Activated CD8-positive, alpha-beta memory T cell treated with anti-CD3 and anti-CD28 coated beads, Interleukin-2, amount 50 U/mL, for 24 hours (primary cell): ENCODE measurements around the gene AMPH.
"Not testable (repeated sequence)": the region's sequence is repeated elsewhere in the genome, so short reads cannot be mapped to it uniquely, and the experiment has no call there.

Experiments used
- DNase-seq: peaks from one replicate; pipeline ENCODE4 v3.0.0-alpha.2; 2020; ENCODE audit errors: extremely low read depth

Gene AMPH

DNA sequence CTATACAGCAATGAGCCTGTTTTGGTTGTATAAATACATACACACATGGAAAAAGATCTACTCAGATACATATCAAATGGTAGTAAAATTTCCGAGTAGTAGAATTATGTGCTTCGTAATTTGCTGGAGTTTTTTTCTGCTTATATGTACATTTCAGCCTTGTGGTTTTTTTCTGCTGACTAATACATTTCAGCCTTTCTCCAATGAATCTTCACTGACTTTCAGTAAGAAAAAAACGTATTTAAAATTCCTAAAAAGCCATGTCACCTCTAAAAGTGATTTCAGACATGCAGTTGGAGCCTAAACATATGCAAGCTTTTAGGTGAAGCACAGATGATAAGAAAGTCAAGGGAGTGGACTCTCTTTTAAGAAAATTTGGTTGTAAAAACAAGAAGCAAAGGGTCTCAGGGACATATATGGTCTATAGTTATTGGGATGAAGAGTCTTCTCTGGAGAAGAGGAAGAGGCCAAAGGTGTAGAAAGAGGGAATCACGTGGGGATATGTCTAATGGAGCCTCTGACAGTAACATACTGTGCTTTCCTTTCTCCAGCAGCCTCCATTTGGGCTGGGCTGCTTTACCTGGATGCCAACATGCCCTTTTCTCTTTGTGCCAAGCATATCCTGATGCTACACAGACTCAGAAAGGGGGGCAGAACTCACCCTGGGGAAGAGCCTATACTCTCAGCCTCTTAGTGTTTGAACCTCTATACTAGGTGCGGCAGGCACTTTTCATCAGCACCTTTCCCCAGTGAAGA lies 2.4 kb downstream of the AMPH start:
- DNase-seq = no peak

DNA sequence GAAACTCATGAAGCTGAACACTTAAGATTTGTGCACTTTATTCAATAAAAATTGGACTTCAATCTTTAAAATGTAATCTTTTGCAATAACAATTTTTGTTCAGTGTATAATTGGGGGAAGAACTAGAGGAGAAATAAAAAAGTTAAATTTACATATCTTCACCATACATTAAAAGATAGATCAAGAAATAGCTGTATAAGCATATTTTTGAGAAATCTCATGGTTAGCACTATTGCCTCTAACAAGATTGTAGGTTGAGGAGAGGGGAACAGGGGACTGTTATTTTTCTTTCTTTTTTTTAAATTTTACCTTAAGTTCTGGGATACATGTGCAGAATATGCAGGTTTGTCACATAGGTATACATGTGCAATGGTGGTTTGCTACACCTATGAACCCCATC lies 5.3 kb downstream of the AMPH start:
- DNase-seq = no peak

DNA sequence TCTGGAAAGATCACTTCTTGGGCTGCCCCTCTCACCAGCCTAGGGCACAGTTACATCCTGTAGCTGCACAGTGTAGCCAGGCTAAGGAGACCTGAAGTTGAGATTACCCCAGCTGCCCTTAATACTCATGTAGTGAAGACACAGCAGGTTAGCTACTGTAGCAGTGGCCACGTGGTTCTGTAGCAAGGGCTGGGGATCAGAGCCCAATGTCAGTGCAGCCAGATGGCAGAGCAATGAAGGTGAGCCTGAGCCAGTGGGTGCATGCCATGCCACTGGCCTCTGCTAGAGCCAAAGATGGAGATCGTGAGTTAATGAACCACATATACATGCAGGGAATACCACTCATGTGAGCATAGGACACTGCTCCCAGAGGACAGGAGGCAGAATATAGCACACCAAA lies 15.5 kb downstream of the AMPH start:
- no peak for DNase-seq

DNA sequence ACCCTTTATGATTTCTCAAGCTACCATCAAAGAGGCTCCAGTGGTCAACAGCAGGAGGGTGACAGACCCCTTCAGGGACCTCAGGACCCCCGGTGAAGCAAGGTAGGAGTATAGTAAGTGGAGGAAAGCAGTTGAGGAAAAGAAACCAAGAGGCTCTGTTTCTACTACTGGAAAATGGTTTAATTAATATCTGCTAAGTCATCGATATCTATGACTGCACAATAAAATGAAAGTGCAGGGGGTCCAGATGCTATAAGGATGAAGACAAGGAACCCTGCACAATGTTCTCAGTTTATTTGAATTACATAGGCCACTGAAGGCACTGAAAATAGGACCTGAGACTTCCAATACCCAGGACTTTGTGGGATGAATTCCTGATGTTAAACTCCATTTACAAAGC lies 23.7 kb downstream of the AMPH start:
- no peak for DNase-seq

DNA sequence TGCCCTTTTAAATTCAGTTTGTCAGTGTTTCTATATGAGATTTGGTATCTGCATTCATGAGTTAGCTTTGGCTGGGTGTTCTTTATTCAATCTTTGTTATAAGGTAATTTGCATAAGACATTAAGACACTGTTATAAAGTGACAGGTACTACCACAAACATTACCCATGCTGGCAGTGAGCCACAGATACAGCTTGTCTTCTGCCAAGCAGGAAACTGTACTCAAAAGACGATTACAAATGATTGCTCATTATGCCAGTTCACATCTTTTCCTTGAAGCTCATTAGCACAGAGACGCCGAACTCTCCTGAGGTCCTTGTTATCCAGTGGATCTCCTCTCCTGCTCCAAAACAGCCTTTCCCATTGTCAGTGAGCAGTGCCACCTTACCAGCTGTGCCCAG lies 30.4 kb downstream of the AMPH start:
- no peak for DNase-seq

DNA sequence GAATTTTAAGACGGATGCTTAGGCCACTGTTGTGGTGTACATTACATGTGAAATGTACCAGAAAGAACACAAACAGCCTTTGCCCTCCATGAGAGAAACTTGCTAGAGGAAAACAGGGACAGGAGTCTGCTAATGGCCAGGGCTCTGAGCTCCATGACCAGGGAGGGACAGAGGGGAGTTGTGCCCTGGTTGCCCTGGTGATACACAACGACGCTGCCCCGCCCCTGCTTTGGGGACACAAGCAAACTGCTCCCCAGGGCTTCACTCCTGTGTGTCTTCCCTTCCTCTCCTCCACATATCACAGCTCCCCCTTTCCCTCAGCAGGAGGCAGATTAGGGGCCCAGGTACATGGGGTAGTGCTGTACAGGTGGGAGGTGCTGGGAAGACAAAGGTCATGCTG lies 36.2 kb downstream of the AMPH start:
- DNase-seq = no peak

DNA sequence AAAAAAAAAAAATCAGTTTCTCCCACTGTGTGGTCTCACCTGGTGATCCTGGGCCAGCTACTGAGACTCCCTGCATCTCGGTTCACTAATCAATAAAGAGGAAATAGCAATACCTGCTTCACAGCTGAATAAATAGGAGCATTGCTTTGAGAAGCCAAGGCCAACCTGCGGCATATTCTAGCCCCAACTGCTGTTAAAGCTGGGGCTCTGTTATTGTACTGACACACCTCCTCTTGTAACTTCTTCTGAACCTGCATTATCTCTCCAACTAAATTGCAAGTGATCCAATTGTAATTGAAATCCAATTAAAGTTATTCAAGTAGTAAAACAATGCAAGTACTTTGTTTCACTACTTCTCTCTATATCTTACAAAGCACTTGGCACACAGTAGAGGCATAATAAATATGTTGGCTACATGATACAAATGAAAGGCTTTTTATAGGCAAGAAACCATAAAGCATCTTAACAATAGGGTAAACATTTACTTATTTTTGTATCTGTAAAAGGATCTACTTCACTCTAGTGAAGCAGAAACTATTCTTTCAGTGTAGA lies 38.4 kb downstream of the AMPH start:
- no peak for DNase-seq

DNA sequence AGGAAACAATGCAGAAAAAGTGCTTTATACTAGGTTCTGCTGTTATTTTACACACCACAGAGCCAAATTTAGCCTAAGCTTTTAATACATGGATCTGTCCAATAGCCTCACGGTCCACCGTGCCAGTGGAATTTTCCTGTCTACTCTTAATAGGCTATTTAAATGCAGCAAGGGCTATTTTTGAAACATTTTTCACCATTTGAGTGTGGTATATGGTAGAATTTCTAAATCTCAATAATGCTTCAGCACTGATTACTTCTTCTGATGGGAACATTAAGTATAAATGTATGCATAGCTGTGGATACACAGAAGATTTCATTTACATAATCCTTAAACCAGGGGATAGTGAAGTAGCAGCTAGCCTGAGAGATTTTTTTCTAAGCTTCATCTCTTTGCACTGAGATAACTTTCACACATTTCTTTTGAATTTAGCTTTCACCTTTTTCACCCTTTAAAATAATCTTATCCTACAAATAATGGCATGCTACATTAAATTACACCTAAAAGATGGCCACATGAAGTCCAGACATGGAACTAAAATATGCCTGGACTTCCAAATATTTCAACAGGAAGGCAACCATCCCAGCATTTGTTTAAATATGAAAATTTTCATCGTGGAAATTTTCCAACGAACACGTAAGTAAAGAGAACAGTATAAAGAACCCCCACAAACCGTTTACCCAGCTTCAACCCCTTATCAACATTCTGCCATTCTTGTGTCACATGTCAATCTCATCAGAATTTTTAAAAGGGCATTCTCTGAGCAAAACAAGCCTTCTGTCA lies 45.4 kb downstream of the AMPH start:
- DNase-seq = no peak

DNA sequence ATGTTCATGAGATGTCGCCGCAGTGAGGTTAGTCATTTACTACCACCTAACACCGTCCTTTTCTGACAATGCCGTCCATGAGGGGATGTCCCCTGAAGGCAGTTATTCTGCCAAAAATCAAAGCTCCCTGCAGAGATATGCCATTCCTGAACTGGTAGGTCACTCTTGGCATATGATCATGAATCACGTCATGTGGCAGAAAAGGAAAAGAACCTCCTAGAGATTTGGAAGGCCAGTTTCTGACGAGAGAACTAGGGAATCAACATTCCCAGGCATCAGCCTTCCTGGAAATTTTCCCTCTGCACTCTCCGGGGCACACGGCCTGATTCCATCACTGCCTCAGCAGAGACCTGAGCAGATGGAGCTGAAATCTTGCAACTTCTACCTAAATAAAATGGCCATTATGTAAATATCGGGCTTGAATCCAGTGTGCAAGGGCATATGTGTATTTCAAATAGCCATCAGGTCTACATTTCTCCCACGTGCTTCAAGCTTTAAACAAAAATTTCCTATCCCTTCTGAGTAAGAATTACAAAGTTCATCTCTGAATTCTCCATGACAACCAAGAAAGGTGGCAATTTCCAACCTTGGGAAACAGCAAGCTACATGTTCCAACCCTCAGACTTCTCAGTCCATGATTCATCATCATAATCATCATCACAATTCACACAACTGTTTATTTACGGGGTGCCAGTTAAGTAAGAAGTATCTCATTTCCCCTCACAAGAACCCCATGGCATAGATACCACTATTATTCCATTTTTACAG lies 46.5 kb downstream of the AMPH start:
- no peak for DNase-seq

DNA sequence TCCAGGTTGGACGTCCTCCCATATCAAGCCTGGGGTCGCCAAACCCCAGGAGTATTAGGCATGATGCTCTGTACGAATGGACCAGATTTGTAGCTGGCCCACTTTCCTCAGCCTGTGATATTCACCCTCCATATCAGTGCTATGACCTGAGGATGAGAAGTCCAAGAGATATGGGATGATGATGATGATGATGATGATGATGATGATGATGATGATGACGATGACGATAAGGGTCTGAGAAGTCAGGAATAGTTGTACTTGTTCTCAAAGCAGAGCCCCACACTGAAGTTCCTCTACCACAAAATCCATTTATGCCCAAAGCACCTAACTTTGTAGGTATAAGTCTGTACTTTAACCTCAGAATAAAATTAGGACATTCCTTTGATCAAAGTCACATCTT lies 50.7 kb downstream of the AMPH start:
- no peak for DNase-seq

DNA sequence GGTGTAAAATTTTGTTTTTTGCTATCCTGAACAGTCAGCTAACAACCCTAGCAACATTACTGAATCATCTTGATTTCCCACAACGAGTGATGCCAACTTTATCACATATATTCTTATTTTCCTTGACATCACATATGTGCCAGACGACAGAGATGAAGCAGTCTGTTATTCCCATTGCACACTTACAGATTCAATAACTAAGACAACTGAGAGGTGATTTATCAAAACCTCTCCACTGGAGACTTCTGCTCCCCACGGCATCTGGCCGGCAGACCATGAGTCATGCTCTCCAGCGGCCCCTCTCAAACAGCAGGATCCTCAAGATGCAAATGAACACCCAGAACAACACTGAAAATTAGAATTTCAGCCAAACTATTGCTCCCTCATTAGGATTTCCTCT lies 57.1 kb downstream of the AMPH start:
- no peak for DNase-seq

DNA sequence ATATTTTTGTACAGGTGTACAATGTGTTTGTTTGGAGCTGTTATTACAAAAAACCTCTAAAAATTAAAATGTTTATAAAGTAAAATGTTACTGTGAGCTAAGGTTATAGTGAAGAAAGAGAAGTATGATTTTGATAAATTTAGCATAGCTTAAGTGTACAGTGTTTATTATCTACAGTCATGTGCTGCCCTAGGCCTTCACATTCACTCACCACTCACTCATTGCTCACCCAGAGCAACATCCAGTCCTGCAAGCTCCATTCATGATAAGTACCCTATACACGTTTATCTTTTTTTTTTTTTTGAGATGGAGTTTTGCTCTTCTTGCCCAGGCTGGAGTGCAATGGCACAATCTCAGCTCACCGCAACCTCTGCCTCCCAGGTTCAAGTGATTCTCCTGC lies 59.6 kb downstream of the AMPH start:
- not testable (repeated sequence) for DNase-seq

DNA sequence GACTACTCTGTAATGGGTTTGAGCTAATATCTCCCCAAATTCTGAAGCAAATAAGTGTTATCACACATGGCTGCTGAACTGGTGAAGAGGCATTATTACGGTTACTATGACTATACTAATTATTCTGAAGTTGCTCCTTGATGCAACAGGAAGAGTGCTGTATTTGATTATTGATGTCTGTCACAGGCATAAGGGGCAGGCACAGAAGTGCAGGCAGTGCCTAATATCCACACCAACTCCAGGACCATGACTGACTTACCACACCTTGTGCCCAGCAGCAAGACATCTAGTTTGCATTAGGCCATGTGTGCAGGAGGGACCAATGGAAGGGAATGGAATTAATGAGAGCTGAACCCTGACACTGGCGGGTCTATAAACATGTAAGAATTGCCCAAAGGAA lies 62.7 kb downstream of the AMPH start:
- no peak for DNase-seq

DNA sequence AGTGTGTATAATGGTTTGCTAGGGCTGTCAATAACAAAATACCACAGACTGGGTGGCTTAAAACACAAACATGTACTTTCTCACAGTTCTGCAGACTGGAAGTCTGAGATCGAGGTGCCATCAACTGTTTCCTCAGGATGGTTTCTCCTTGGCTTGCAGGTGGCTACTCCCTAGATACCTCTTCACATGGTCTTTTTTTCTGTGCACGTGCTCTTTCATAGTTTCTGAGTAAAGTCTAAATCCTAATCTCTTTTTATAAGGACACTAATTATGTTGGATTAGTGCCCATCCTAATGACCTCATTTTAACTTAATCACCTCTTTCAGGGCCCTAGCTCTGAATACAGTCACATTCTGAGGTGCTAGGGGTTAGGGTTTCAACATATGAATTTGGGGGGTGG lies 65.9 kb downstream of the AMPH start:
- no peak for DNase-seq

DNA sequence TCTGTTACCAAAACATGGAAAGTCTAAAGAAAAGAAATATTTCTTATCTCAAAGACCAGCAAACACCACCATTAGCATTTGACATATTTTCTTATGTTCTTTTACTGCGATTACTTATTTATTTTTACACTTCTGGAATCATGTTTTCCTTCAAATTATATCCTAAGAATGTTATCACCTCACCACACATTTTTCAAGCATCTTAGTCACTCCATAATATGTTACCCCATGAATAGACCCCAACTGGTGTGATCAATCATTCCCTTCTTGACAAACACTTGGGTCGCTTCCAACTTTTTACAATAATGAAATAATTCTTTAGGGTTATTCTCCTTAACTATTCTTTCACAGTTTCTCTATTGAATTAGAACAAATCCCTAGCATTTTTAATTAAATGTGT lies 67.4 kb downstream of the AMPH start:
- DNase-seq = no peak

DNA sequence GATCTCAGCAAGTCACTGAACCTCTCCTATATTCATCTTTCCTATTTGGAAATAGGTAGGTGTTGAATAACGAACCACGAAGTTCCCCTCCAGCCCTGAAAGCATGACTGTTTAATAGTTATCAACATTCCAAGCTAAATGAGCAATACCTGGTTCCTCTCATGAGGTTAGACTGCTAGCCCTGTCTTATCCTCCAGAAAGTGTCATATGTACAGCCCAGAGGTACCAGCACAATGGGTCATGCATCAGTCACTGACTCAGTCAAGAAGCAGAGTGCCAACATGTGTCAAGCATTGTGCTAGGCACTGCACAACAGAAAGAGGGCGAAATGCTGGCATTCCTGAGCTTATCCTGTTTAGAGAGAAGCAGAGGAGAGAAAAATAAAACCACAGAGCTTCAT lies 70.0 kb downstream of the AMPH start:
- DNase-seq = no peak

DNA sequence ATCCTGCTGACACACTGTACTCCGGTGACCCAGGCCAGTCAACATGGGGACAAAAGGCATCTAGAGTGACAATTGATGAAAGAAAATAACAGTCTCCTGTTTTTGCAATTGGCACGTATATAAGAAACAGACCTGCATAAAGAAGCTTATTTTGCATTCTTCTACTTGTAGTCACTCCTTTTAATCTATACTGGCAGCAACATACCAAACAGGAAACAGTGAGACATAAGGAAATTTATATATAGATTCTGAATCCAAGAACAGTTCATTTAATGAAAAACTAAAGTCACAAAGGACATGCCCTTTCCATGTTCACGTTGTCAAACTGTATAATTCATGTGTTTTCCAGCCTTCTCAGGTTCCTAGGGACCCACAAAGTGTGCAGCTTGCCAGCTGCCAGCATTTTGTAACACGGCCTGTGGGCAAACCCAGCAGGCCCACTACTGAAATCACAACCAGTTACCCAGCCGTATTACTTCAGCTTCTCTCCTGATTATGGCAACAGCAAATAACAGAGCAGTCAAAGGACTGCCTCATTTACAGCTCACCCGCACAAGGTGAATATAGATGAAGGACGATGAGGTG lies 72.3 kb downstream of the AMPH start:
- no peak for DNase-seq

DNA sequence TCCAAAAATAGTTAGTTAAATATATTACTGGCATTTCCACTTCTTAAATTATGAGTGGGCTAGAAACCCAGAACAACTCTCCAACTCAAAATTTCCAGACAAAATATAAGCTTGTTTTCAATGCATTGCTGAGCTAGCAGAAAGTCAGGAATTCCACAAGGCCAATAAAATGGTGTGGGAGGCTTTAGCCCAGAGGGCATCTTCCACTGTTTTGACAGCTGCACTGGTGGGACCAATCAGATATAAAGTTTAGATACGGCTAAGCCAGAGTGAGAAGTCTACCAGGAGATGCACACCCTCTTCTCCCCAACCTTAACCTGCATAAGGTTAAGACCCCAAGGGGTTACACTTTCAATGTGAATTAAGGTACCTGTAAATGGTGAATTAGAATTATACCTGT lies 76.6 kb downstream of the AMPH start:
- DNase-seq = no peak

DNA sequence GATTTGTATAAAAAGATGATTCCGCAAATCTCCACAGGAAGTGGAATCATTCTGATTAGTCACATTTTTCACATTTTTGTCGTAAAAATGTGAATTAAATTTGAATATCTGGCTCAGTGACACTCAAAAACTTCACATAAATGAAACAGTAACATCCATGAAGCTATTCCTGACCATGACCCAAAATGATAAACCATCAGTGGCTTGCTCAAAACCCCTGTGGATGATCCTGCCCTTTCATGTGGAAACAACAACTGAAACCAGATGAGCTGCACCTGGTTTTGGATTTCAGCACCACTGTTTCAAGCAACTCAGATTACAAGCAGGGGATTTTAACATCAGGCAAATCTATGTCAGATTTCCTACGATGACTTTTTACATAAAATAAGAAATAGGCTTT lies 80.3 kb downstream of the AMPH start:
- no peak for DNase-seq

DNA sequence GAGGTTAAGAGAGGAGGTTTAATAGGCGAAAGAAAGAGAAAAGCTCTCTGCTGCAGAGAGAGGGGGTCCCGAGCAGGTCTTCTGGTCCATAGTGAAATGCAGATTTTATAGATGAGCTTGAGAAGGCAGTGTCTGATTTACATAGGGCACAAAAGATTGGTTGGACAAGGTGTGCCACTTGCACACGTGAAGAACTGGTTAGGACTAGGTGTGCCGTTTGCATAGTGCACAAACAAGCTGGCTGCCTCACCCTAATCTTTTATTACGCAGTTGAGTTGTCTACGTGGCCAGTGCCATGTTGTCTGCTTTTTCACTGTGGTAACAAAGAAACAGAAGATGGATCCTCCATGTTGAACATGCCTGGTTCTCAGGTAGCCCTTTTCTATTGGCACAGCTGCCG lies 82.6 kb downstream of the AMPH start:
- no peak for DNase-seq

DNA sequence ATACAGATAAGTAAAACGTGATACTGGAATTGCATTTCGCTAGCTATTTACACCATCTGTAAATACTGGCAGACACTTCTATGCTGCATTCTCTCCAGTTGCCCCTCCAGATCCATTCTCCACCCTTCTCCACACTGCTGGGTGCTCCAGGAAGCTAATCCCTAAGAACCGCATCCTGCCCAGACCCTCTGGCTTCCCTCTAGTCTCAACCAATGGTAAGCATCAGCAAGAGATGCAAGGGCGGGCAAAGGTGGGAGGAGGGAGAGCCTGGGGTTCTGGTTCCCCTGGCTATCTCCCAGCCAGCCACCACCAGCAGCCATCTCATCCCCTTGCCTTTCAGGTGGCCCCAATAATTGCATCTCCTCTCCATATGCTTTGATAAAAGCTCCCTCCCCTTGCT lies 84.4 kb downstream of the AMPH start:
- DNase-seq = no peak

DNA sequence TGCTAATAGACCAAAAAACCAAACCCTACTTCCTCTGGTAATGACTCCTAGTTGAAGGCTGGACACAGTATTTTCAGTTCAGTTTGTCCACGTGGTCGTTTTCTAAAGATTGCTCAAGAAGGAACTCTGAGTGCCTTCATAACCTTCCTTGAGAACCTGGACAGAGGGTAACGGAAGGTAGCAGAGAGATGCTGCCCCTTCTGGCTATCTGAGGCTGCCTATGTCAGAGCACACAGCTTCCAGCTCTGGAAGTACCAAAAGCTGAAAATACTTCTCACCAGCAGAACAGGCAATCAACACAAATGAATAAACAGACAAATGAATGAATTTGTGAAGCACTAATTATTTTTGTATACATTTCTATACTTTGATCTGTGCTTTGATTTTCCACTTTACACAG lies 85.2 kb downstream of the AMPH start:
- no peak for DNase-seq
